GM12875 (cell line): ENCODE measurements around the gene MDM2.
"Not testable (repeated sequence)": the region's sequence is repeated elsewhere in the genome, so short reads cannot be mapped to it uniquely, and the experiment has no call there.

ENCODE experiments used
- H3K4me3 ChIP-seq: one replicate; pipeline ENCODE4 v1.5.1; 2011; ENCODE audit warnings: low read depth, low read length, control low read depth
- TF ChIP-seq, protein P1 (sequence below): IDR thresholded peaks from 2 replicates; pipeline ENCODE4 v1.5.1; 2011; ENCODE audit warnings: low read depth, mild to moderate bottlenecking, control low read depth, inconsistent platforms, low read length, moderate library complexity, borderline replicate concordance; ENCODE audit not compliant: insufficient read depth

Gene MDM2

DNA sequence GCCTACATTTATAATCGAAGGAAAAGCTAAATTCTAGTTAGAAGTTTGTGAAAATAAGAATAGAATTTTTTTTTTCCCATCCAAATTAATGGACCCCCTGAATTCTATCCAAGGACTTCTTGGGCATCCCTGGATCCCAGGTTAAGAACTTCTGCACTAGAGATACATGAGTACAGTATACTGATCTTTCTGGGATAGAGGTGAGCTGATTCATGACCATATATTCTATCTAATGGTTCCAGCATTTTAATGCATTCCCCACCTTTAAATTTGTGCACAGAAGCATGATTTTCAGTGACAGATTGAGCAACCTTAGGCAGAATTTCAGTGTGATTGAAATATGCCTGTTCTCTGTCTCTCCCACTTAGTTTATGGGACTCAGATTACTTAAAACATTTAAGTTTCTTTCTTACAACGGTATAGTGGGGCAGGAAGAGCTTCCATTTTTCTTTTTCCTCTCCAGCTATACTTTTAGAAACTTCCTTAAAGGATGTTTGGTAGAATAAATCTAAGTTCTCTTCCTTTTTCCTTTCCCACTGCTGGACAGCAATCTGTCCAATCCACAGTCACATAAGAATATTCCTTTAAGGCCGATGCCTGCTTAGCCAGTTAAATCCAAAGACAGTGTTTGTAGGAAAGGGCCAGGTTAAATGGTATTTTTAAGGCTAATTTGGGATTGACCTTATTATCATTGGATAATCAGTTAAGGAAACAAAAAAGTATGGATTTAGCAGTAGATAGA is 6.7 kb downstream of the MDM2 start:
- H3K4me3 ChIP-seq, result no peak overlapping the region
- TF ChIP-seq, protein P1, sequence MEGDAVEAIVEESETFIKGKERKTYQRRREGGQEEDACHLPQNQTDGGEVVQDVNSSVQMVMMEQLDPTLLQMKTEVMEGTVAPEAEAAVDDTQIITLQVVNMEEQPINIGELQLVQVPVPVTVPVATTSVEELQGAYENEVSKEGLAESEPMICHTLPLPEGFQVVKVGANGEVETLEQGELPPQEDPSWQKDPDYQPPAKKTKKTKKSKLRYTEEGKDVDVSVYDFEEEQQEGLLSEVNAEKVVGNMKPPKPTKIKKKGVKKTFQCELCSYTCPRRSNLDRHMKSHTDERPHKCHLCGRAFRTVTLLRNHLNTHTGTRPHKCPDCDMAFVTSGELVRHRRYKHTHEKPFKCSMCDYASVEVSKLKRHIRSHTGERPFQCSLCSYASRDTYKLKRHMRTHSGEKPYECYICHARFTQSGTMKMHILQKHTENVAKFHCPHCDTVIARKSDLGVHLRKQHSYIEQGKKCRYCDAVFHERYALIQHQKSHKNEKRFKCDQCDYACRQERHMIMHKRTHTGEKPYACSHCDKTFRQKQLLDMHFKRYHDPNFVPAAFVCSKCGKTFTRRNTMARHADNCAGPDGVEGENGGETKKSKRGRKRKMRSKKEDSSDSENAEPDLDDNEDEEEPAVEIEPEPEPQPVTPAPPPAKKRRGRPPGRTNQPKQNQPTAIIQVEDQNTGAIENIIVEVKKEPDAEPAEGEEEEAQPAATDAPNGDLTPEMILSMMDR, result no peak

DNA sequence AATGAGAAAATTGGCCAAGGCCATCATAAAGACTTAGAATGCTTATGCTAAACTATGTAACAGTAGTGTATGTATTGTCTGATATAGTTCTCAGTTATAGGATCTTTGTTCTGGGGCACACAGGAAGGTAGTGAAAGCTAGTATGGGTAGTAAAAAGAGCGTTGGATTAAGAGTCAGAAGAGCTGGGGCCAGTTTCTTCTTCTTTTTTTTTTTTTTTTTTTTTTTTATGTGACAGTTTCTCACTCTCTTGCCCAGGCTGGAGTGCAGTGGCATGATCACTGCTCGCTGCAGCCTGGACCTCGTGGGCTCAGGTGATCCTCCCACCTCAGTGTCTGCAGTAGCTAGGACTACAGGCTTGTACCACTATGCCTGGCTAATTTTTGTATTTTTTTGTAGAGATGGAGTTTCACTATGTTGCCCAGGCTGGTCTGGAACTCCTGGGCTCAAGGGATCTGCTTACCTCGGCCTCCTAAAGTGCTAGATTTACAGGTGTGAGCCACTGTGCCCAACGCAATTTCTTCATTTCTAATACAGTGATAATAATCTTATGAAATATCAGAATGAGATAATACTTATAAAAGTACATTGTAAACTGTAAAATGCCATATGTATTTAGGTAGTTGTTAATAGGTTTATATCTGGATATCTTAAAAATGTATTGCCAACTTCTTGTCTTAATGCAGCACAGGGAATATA is 7.4 kb downstream of the MDM2 start:
- TF ChIP-seq, protein P1, result no peak
- no peak overlapping the region for H3K4me3 ChIP-seq

DNA sequence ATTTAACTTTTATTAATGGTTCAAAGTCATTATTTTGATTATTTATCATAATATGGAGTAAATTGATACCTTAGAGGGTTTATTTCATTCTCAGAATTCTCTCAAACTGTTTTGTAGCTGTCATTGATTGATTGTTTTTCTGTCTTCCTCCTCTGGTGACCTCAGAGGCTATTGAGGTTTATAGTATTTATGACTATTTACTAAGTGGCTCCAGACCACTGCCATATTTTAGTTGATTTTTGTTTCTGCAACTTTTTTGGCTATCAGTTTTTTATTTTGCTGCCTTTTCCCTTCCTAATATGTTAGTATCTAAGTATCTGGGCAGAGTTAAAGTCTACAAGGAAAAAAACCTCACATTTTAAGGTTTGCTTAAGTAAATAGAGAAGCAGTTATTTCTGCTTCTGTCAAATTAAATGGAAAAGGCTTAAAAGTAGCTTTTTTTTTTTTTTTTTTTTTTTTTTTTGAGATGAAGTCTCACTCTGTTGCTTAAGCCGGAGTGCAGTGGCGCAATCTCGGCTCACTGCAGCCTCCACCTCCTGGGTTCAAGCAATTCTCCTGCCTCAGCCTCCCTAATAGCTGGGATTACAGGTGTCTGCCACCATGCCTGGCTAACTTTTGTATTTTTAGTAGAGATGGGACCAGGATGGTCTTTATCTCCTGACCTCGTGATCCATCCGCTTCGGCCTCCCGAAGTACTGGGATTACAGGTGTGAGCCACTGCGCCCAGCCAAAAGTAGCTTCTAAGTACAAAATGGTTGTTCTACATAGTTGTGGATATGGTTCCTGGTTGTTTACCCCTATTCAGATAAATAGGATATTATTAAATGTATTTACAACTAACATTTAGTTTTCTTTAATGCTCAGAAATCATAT is 8.2 kb downstream of the MDM2 start:
- TF ChIP-seq, protein P1, result no peak
- no peak overlapping the region for H3K4me3 ChIP-seq

DNA sequence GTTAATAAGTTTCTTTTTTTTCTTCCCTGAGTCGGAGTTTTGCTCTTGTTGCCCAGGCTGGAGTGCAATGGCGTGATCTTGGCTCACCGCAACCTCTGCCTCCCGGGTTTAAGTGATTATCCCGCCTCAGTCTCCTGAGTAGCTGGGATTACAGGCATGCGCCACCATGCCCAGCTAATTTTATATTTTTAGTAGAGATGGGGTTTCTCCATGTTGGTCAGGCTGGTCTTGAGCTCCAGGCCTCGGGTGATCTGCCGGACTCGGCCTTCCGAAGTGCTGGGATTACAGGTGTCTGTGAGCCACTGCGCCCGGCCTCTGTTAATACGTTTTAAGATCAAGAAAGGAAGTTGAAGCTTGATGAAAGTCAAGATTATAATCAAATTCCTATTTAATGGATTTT is 11.5 kb downstream of the MDM2 start:
- not testable (repeated sequence) for H3K4me3 ChIP-seq

DNA sequence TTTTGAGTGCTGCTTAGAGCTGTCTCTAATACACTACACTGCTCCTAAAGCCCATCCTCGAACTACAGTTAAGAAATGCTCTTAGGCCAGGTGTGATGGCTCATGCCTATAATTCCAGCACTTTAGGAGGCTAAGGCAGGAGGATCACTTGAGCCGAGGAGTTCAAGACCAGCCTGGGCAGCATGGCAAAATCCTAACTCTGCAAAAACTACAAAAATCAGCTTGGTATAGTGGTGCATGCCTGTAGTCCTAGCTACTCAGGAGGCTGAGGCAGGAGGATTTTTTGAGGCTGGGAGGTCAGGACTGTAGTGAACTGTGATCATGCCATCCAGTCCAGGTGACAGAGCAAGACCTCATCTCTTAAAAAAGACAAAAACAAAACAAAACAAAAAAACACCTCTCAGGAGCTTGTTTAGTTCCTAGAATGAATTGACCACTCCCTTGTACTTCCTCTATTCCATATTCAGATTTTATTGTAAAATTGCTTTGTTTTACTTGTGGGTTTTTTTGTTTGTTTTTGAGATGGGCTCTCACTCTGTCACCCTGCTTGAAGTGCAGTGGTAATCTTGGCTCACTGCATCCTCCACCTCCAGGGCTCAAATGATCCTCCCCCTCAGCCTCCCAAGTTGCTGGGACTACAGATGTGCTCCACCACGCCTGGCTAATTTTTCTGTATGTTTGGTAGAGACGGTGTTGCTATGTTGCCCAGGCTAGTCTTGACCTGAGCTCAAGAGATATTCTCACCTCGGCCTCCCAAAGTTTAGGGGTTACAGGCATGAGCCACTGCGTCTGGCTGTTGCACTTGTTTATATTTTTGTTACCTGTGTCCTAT is 13.6 kb downstream of the MDM2 start:
- TF ChIP-seq, protein P1, result no peak
- no peak overlapping the region for H3K4me3 ChIP-seq

DNA sequence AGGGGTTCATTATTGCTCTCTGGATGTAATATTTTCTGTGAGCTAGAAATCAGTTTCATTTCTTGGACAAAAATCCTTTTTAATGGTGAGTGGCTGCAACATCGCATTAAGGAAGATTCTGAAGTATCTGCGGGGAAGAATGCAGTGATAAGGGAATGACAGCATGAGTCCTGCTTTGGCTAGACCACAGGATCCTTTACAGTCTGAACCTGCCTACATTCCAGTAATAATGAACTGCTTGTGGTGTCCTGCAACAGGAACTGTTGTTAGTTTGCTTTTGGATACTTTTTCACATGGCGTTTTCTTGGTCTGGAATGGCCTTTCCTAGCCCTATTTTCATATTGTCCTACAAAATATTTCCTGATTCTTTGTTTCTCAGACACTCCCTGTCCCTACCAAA is 15.7 kb downstream of the MDM2 start:
- TF ChIP-seq, protein P1, result no peak

DNA sequence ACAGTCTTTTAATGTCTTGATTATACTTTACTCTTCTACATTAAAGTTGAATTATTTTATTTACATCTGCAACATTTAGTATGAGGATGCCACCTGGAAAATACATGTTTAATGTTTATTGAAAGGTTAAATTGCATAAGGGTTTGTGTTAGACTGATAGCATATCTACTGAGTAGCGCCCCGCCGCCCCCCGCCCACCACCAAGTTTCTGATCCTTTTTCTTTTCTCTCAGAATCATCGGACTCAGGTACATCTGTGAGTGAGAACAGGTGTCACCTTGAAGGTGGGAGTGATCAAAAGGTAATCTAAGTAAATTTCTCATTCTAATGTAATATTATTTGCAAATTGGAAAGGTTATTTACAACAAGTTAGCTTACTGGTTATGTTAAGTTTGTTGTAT is 16.2 kb downstream of the MDM2 start:
- no peak overlapping the region for H3K4me3 ChIP-seq
- TF ChIP-seq, protein P1, result no peak

More for the DNA sequence above, 15.7 kb downstream of the MDM2 start:
- no peak overlapping the region for H3K4me3 ChIP-seq
